ENCODE measurements around the gene COL15A1. TPM values are rescaled to one million over a fixed set of nuclear protein-coding genes. Genes with fewer than 3 reads are reported as not detected.

COL15A1 gene
- total RNA-seq, 1 experiment from 2014 or later, result not detected

- no peak overlapping the region for H3K27ac Mint-ChIP-seq
Observed at GRCh38 chr9:99019510-99020331, 76.0 kb downstream of the COL15A1 start.

More at GRCh38 chr9:99019510-99020331, 76.0 kb downstream of the COL15A1 start:
- H3K4me3 Mint-ChIP-seq, result no peak overlapping the region
- Histone ChIP-seq H2AK5ac (ENCODE audit: insufficient read length, low read length) (no peak overlapping the region), H4K5ac (ENCODE audit: insufficient read length, low read depth, low read length) (no peak overlapping the region), H3K79me2 (ENCODE audit: insufficient read depth, low read length) (0 out of 2 replicates have a peak, but pooled peaks cover 2% of the 10 kb centered on the region), H2AFZ (ENCODE audit: low read length) (no peak overlapping the region), H3K27me3 (ENCODE audit: insufficient read depth, low read length) (no peaks in the 10 kb centered on the region), H3K4me1 (ENCODE audit: insufficient read depth, low read length) (no peaks in the 10 kb centered on the region), H3K56ac (ENCODE audit: insufficient read length, low read depth, low read length) (no peak overlapping the region), H3K18ac (ENCODE audit: insufficient read length, low read depth, low read length) (no peak overlapping the region), H3K23me2 (ENCODE audit: insufficient read length, low read depth, low read length, poor library complexity, severe bottlenecking) (no peaks in the 10 kb centered on the region), H2BK5ac (ENCODE audit: insufficient read length, low read length) (no peak overlapping the region), H3K23ac (ENCODE audit: insufficient read length, low read depth, low read length) (no peak overlapping the region), H2BK12ac (ENCODE audit: insufficient read length, low read depth, low read length) (no peak overlapping the region), H3K4me2 (ENCODE audit: insufficient read depth, insufficient read length, low read length) (no peak overlapping the region), H3K79me1 (ENCODE audit: insufficient read depth, low read depth, low read length, poor library complexity, severe bottlenecking) (no peaks in the 10 kb centered on the region), H2BK120ac (ENCODE audit: low read depth, low read length, poor library complexity, severe bottlenecking) (no peak overlapping the region), H3K9me3 (ENCODE audit: control insufficient read depth, low read depth, low read length) (no peaks in the 10 kb centered on the region), H4K8ac (replicated peaks; ENCODE audit: insufficient read length, low read depth, low read length) (no peak overlapping the region), H3K27ac (ENCODE audit: insufficient read length, low read depth, low read length) (no peak overlapping the region), H2BK15ac (ENCODE audit: low read depth, low read length) (no peak overlapping the region), H3K4ac (ENCODE audit: low read depth, low read length) (no peak overlapping the region), H4K91ac (ENCODE audit: insufficient read length, low read depth, low read length) (no peak overlapping the region), H3K14ac (ENCODE audit: insufficient read depth, low read length) (no peak overlapping the region), H3K9ac (ENCODE audit: extremely low read depth, insufficient read length, low read length) (no peak overlapping the region), H2BK20ac (ENCODE audit: low read depth, low read length, poor library complexity, severe bottlenecking) (no peak overlapping the region), H4K20me1 (ENCODE audit: control insufficient read depth, insufficient read depth, insufficient read length) (no peaks in the 10 kb centered on the region), H3T11ph (ENCODE audit: low read length) (no peak overlapping the region)
- no peak for TF ChIP-seq CTCF (conservative IDR thresholded peaks at IDR 0.05)
- DNase-seq, result no peak
- peaks cover 8% of the 10 kb centered on the region for H3K27me3 Mint-ChIP-seq (ENCODE audit: low read depth)
- peaks cover 4 to 5% of the 10 kb centered on the region in 2 experiments; a peak in 1 of 4 replicates for H3K4me1 Mint-ChIP-seq
- no peaks in the 10 kb centered on the region; a peak in 2 of 7 replicates for H3K36me3 Mint-ChIP-seq (ENCODE audit: insufficient read depth in 1 of 3, low read depth in 3 of 3)
- WGBS (ENCODE audit: extremely low coverage, insufficient read length, low lambda C conversion rate), result no CpG with 5 or more reads among the region's 4 CpGs
- peaks cover 0 to 4% of the 10 kb centered on the region in 2 experiments; a peak in 2 of 5 replicates for H3K9me3 Mint-ChIP-seq
